ENCODE data around the gene CCL1. TPM values are rescaled to one million over a fixed set of nuclear protein-coding genes. Genes with fewer than 3 reads are reported as not detected.

CCL1 gene
- polyA plus RNA-seq, 3 donors, result not detected

DNA sequence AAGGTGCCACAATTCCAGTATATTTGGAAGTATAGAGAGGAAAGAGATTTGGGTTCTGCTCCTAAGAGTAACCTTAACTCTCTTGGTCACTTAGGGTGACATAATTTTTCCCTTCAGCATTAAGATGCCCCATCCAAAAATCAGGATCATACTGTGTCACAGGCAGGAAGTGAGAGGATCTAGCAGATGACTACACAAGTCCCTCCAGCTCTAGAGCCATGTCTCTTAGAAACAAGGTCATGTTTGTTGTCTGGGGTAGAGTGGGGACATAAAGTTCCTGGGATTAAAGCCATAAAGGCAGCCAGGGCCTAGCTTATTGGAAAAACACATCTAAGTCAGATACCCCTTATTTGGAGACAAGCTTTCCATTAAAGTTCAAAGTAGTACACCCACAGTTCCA, 41.1 kb downstream of the CCL1 start:
- no peaks in the 10 kb centered on the region for H4K20me1 ChIP-seq (ENCODE audit: insufficient read depth, low read length)
- H3K79me2 ChIP-seq (ENCODE audit: insufficient read depth, low read length), result no peaks in the 10 kb centered on the region
- H3K27ac Mint-ChIP-seq, result no peak overlapping the region
- peaks cover 1 to 19% (median 12%) of the 10 kb centered on the region in 7 donors for H3K9me3 Mint-ChIP-seq
- no peak overlapping the region for H2AFZ ChIP-seq (ENCODE audit: insufficient read depth, low read depth, low read length, poor library complexity, severe bottlenecking)
- no peak overlapping the region for H3K4me2 ChIP-seq (replicated peaks; ENCODE audit: extremely low read depth, low read length, poor library complexity, severe bottlenecking)
- H3K4me3 Mint-ChIP-seq, result no peak overlapping the region
- H3K9ac ChIP-seq (ENCODE audit: insufficient read depth, low read length, poor library complexity, severe bottlenecking), result no peak overlapping the region
- H3K27me3 Mint-ChIP-seq (ENCODE audit: low read depth in 3 of 3), result peaks cover 0 to 4% (median 1%) of the 10 kb centered on the region in 3 donors
- no peaks in the 10 kb centered on the region for H3K27me3 ChIP-seq (ENCODE audit: control insufficient read depth in 2 of 2, insufficient read depth in 2 of 2, low read length in 2 of 2)
- H3K36me3 Mint-ChIP-seq, result peaks cover 0 to 2% of the 10 kb centered on the region in 2 donors
- peaks cover 18% of the 10 kb centered on the region for H3K4me1 Mint-ChIP-seq
- DNase-seq, result no peak
- intact Hi-C loops (cut with micrococcal nuclease), result loop anchor here in 1 of 2 donors (5.0 kb wide), 1 partner anchor 35 kb away; the partner anchor contains the start of gene CCL13
- H3K9me3 ChIP-seq (replicated peaks in 1 of 2; ENCODE audit: control insufficient read depth in 1 of 2, insufficient read depth in 1 of 2, low read length in 2 of 2), result no peaks in the 10 kb centered on the region
- H3K27ac ChIP-seq (ENCODE audit: low read depth in 1 of 2, low read length in 2 of 2), result no peak overlapping the region
- H3K4me3 ChIP-seq (replicated peaks in 1 of 3; ENCODE audit: low read depth in 2 of 3, low read length in 3 of 3), result no peak overlapping the region
- no peaks in the 10 kb centered on the region for H3K36me3 ChIP-seq (replicated peaks in 1 of 2; ENCODE audit: control insufficient read depth in 1 of 2, insufficient read depth in 2 of 2, low read length in 2 of 2)
- TF ChIP-seq, protein P1, sequence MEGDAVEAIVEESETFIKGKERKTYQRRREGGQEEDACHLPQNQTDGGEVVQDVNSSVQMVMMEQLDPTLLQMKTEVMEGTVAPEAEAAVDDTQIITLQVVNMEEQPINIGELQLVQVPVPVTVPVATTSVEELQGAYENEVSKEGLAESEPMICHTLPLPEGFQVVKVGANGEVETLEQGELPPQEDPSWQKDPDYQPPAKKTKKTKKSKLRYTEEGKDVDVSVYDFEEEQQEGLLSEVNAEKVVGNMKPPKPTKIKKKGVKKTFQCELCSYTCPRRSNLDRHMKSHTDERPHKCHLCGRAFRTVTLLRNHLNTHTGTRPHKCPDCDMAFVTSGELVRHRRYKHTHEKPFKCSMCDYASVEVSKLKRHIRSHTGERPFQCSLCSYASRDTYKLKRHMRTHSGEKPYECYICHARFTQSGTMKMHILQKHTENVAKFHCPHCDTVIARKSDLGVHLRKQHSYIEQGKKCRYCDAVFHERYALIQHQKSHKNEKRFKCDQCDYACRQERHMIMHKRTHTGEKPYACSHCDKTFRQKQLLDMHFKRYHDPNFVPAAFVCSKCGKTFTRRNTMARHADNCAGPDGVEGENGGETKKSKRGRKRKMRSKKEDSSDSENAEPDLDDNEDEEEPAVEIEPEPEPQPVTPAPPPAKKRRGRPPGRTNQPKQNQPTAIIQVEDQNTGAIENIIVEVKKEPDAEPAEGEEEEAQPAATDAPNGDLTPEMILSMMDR (IDR thresholded peaks at IDR 0.05), result no peak
- peaks cover 14 to 16% of the 10 kb centered on the region in 2 donors for H3K4me1 ChIP-seq (ENCODE audit: control insufficient read depth in 1 of 2, insufficient read depth in 2 of 2, low read length in 2 of 2)

DNA sequence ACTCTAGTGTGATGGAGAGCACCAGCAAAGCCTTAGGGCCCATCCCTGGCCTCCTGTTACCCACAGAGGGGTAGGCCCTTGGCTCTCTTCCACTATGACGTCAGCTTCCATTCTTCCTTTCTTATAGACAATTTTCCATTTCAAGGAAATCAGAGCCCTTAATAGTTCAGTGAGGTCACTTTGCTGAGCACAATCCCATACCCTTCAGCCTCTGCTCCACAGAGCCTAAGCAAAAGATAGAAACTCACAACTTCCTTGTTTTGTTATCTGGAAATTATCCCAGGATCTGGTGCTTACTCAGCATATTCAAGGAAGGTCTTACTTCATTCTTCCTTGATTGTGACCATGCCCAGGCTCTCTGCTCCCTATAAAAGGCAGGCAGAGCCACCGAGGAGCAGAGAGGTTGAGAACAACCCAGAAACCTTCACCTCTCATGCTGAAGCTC, 44.0 kb downstream of the CCL1 start, which contains the start of gene CCL8:
TSS of gene CCL8 (plus strand) at position 397 of the 445 bp plus-strand sequence. CDS start 67 bp downstream, outside the sequence.
- Mint-ChIP-seq H3K4me3 (no peak within 1 kb of the TSS), H3K36me3 (peaks cover 0 to 3% of the 10 kb centered on the region in 2 donors), H3K27me3 (ENCODE audit: low read depth in 3 of 3) (peaks cover 0 to 1% (median 0%) of the 10 kb centered on the region in 3 donors), H3K27ac (peak within 1 kb of the TSS in 6 of 7 donors; percentile 3 to 51 (median 28)), H3K4me1 (peaks cover 35% of the 10 kb centered on the region), H3K9me3 (peaks cover 0 to 6% (median 3%) of the 10 kb centered on the region in 7 donors)
- Histone ChIP-seq H3K4me1 (ENCODE audit: control insufficient read depth in 1 of 2, insufficient read depth in 2 of 2, low read length in 2 of 2) (peaks cover 30 to 32% of the 10 kb centered on the region in 2 donors), H3K4me3 (replicated peaks in 1 of 3; ENCODE audit: low read depth in 2 of 3, low read length in 3 of 3) (no peak within 1 kb of the TSS), H3K9me3 (replicated peaks in 1 of 2; ENCODE audit: control insufficient read depth in 1 of 2, insufficient read depth in 1 of 2, low read length in 2 of 2) (no peaks in the 10 kb centered on the region), H3K9ac (ENCODE audit: insufficient read depth, low read length, poor library complexity, severe bottlenecking) (no peak within 1 kb of the TSS), H3K27me3 (ENCODE audit: control insufficient read depth in 2 of 2, insufficient read depth in 2 of 2, low read length in 2 of 2) (no peaks in the 10 kb centered on the region), H4K20me1 (ENCODE audit: insufficient read depth, low read length) (no peaks in the 10 kb centered on the region), H3K79me2 (ENCODE audit: insufficient read depth, low read length) (no peaks in the 10 kb centered on the region), H3K27ac (ENCODE audit: low read depth in 1 of 2, low read length in 2 of 2) (peak within 1 kb of the TSS in 1 of 2 donors; percentile 16), H3K36me3 (replicated peaks in 1 of 2; ENCODE audit: control insufficient read depth in 1 of 2, insufficient read depth in 2 of 2, low read length in 2 of 2) (no peaks in the 10 kb centered on the region), H2AFZ (ENCODE audit: insufficient read depth, low read depth, low read length, poor library complexity, severe bottlenecking) (no peak within 1 kb of the TSS), H3K4me2 (replicated peaks; ENCODE audit: extremely low read depth, low read length, poor library complexity, severe bottlenecking) (no peak within 1 kb of the TSS)
- WGBS (ENCODE audit: insufficient coverage), result 16% methylated on average over 2 of the region's 2 CpGs
- intact Hi-C loops (cut with micrococcal nuclease), result loop anchor here in 1 of 2 donors (10.0 kb wide), 1 partner anchor 64 kb away; the partner anchor contains the start of gene CCL2
- peak in 2 of 3 donors; percentile 16 to 47 for DNase-seq
- TF ChIP-seq, protein P1 (IDR thresholded peaks at IDR 0.05), result no peak

Data from CD14-positive monocyte (primary cell).